ENCODE data around the gene HCFC1. TPM values are rescaled to one million over a fixed set of nuclear protein-coding genes. Genes with fewer than 3 reads are reported as not detected.

The HCFC1 gene
- total and polyA plus RNA-seq, 2 of the 8 experiments (the other 6 are each of a cell fraction or from before 2014, with no cell fraction given) = 24.9 to 117 TPM

GRCh38 chrX:153909024-153909979 is 62.3 kb downstream of the HCFC1 start:
- no peak overlapping the region for H3K4me3 ChIP-seq (ENCODE audit: extremely low read depth in 1 of 4, insufficient read depth in 2 of 4, low read depth in 3 of 4, low read length in 4 of 4)
- no peak overlapping the region for H3K23ac ChIP-seq (ENCODE audit: insufficient read length)
- no peak overlapping the region for H3K4ac ChIP-seq (replicated peaks; ENCODE audit: insufficient read length, low read depth, low read length)
- H4K5ac ChIP-seq (ENCODE audit: insufficient read length, low read depth, low read length) = no peak overlapping the region
- no peak overlapping the region for H2BK120ac ChIP-seq (replicated peaks; ENCODE audit: low read depth, low read length)
- no peak overlapping the region for H2BK15ac ChIP-seq (ENCODE audit: low read length)
- no peak overlapping the region for H2BK5ac ChIP-seq (ENCODE audit: low read depth, low read length)
- no peaks in the 10 kb centered on the region for H3K9me3 ChIP-seq (ENCODE audit: insufficient read depth in 2 of 2, low read depth in 1 of 2, low read length in 1 of 2)
- H3K27ac ChIP-seq (ENCODE audit: low read depth, low read length) = no peak overlapping the region
- peaks cover 0 to 3% (median 0%) of the 10 kb centered on the region in 4 experiments; a peak in 1 of 7 replicates for H3K4me1 ChIP-seq (replicated peaks in 1 of 4; ENCODE audit: control insufficient read depth in 3 of 4, insufficient read depth in 4 of 4, low read length in 3 of 4)
- DNase-seq (ENCODE audit: low read depth in 1 of 2, low spot score in 2 of 2) (no peak), FAIRE-seq (peak; percentile 48)
- no peaks in the 10 kb centered on the region for H3K23me2 ChIP-seq (ENCODE audit: low read depth, low read length)
- no peak overlapping the region for H3K4me2 ChIP-seq (ENCODE audit: insufficient read depth in 1 of 2, low read depth in 2 of 2, low read length in 2 of 2)
- CTCF ChIA-PET (ENCODE audit: partially characterized antibody) = interaction anchor here (0.7 to 5.7 kb wide), 10 partner anchors 8 to 146 kb away, joined by 3 to 65 read pairs (median 3); partner anchors contain the start of gene ARHGAP4
- POLR2A ChIA-PET (ENCODE audit: partially characterized antibody) = interaction anchor here (0.7 to 2.1 kb wide), 8 partner anchors 13 to 84 kb away, joined by 3 to 9 read pairs (median 4); no protein-coding TSS in a partner anchor
- no peak overlapping the region; the same call in 1 of the 2 replicates for H4K8ac ChIP-seq (ENCODE audit: extremely low read depth, insufficient read depth, low read length)
- H2BK12ac ChIP-seq (ENCODE audit: low read depth, low read length) = no peak overlapping the region
- no peak overlapping the region for H2AFZ ChIP-seq (ENCODE audit: low read length)
- H3K14ac ChIP-seq (ENCODE audit: insufficient read length) = no peak overlapping the region
- no peaks in the 10 kb centered on the region; a peak in 1 of 8 replicates for H3K36me3 ChIP-seq (ENCODE audit: control insufficient read depth in 2 of 4, insufficient read depth in 4 of 4, low read length in 3 of 4)
- no peak overlapping the region for H3K18ac ChIP-seq (ENCODE audit: extremely low read depth, low read length)
- H3K27me3 ChIP-seq (replicated peaks in 1 of 4; ENCODE audit: control insufficient read depth in 3 of 4, extremely low read depth in 1 of 4, insufficient read depth in 3 of 4, low read length in 3 of 4) = no peaks in the 10 kb centered on the region
- H3K79me2 ChIP-seq (ENCODE audit: control insufficient read depth in 1 of 2, insufficient read depth in 2 of 2, low read length in 2 of 2) = no peaks in the 10 kb centered on the region
- no peak overlapping the region for H4K91ac ChIP-seq (replicated peaks; ENCODE audit: insufficient read length, low read length)
- no peak overlapping the region for H2AK5ac ChIP-seq (ENCODE audit: low read depth, low read length)
- no peak overlapping the region for H3K9ac ChIP-seq (replicated peaks in 1 of 4; ENCODE audit: extremely low read depth in 1 of 4, low read depth in 3 of 4, low read length in 3 of 4)
- no peak overlapping the region for H3K56ac ChIP-seq (replicated peaks; ENCODE audit: insufficient read length, low read depth, low read length)
- H4K20me1 ChIP-seq (replicated peaks in 1 of 2; ENCODE audit: control insufficient read depth in 1 of 2, insufficient read depth in 2 of 2, low read length in 2 of 2) = no peaks in the 10 kb centered on the region
- 89% methylated on average over 9 of the region's 37 CpGs; no CpG with 5 or more reads in 1 of the 2 experiments for WGBS, 2 experiments (ENCODE audit: extremely low coverage in 1 of 2, insufficient coverage in 1 of 2, insufficient read length in 1 of 2, insufficient replicate concordance in 2 of 2, low coverage in 1 of 2, low lambda C conversion rate in 2 of 2, missing lambda C conversion rate in 1 of 2)
- H3K79me1 ChIP-seq (ENCODE audit: low read depth, low read length) = no peaks in the 10 kb centered on the region
- no peak overlapping the region for H2BK20ac ChIP-seq (ENCODE audit: low read length)
- TF ChIP-seq SP1 (IDR thresholded peaks at IDR 0.05; ENCODE audit: low read depth, low read length) (no peak), KDM1A (IDR thresholded peaks at IDR 0.05; ENCODE audit: borderline replicate concordance, low read length) (no peak), HDAC6 (IDR thresholded peaks at IDR 0.05; ENCODE audit: low read depth, low read length) (no peak), KDM5A (IDR thresholded peaks at IDR 0.05; ENCODE audit: low read length) (no peak), RFX5 (IDR thresholded peaks at IDR 0.05; ENCODE audit: borderline replicate concordance, low read depth, low read length) (no peak), ATF2 (IDR thresholded peaks at IDR 0.05; ENCODE audit: low read length) (no peak), KDM4A (IDR thresholded peaks at IDR 0.05; ENCODE audit: low read depth, low read length, severe bottlenecking) (no peak), TBP (IDR thresholded peaks at IDR 0.05; ENCODE audit: low read depth, low read length) (no peak), YY1 (IDR thresholded peaks at IDR 0.05; ENCODE audit: low read depth, low read length) (no peak), CBX5 (IDR thresholded peaks at IDR 0.05; ENCODE audit: low read depth, low read length) (no peak), POLR2A (IDR thresholded peaks at IDR 0.05; ENCODE audit: control extremely low read depth in 1 of 2, low read depth in 2 of 2, low read length in 2 of 2) (no peak)
